Urinary bladder (tissue), 4 donors: ENCODE measurements around the gene IMPDH1. TPM values are rescaled to one million over a fixed set of nuclear protein-coding genes. Genes with fewer than 3 reads are reported as not detected.

Experiments used
- DNase-seq: peaks from one replicate; pipeline ENCODE4 v3.0.0-alpha.2; 2015; ENCODE audit errors: extremely low spot score
- H3K27ac ChIP-seq: one replicate; pipeline ENCODE4 v1.5.1; 2013; ENCODE audit warnings: low read depth, mild to moderate bottlenecking, moderate library complexity
- H3K36me3 ChIP-seq: one replicate; pipeline ENCODE4 v1.6.1; 2013; ENCODE audit warnings: mild to moderate bottlenecking, moderate library complexity; ENCODE audit not compliant: insufficient read depth
- H3K4me1 ChIP-seq: one replicate; pipeline ENCODE4 v1.6.1; 2013; ENCODE audit warnings: mild to moderate bottlenecking, moderate library complexity; ENCODE audit not compliant: insufficient read depth
- H3K4me3 ChIP-seq: one replicate; pipeline ENCODE4 v1.5.1; 2013; ENCODE audit warnings: low read depth, low read length
- whole genome bisulfite sequencing: extraction: QIAGEN DNeasy Blood & Tissue Kit; methylation state at CpG from one replicate; pipeline ENCODE4 v1.1.7; 2013; 5-methylcytosine and 5-hydroxymethylcytosine counted together
- polyA plus RNA-seq: library from polyadenylated mRNA; stranded (reverse); fragments of 200-250 nt; gene quantifications from one replicate; pipeline ENCODE4 v1.2.3, GENCODE V29; 2013
- total RNA-seq: library from RNA; depleted of rRNA; stranded (reverse); fragments of >200 nt; gene quantifications from one replicate; pipeline ENCODE4 v1.2.3, GENCODE V29; 2014
- donor health status: healthy with polysubstance abuse.
- donor health status: healthy.

The IMPDH1 gene
- total and polyA plus RNA-seq, 2 donors: 24.7 to 58.6 TPM

DNA sequence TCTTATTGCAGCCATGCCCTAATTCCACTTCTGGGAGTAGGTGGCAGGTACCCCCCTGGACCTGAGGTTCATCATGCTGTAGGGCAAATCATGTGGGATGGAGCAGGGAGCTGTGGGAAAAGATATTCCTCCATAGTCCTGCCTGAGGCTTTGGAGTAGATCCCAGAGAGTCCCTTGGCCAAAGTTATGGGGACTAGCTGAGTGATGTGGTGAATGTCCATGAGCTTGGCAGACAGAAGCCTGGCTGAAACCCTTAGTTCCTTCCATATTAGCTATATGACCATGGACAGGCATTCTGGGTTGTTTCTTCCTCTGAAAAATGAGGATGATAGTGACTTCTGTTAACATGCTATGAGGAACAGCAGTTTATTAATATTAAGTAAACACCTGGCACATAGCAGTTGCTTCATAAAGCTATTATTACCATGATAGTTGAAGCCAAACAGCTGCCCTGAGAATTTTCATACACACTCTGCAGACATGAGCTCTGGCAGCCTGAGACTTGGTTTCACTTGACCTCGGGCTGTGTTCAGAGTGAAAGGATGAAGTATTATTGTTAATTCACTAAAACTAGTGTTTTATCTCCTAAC lies 15.0 kb upstream of the IMPDH1 start:
- no peak overlapping the region for H3K4me3 ChIP-seq
- no peak overlapping the region for H3K27ac ChIP-seq
- WGBS: 43% methylated on average over 1 of the region's 1 CpG
- H3K36me3 ChIP-seq: no peaks in the 10 kb centered on the region
- DNase-seq: no peak
- H3K4me1 ChIP-seq: no peaks in the 10 kb centered on the region

DNA sequence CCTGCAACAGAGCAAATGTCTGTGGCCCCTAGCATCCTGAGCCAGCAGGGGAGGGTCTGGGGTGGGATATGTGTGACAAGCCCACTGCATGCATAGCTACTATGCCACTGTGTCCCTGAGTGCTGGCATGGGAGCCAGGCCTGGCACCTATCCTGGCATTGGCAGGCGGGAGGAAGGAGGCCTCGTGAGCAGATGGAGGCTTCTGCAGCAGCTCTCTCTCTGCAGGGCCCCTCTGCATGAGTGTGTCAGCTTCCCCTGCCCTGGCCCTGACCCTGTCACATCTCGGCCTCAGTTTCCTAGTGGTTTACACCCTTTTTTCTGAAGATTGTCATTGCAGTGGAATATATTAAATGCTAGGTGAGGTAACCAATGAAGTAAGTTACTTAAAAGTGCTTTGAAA lies 13.1 kb upstream of the IMPDH1 start:
- Histone ChIP-seq H3K36me3 (no peaks in the 10 kb centered on the region), H3K4me3 (no peak overlapping the region), H3K27ac (no peak overlapping the region), H3K4me1 (no peaks in the 10 kb centered on the region)
- no peak for DNase-seq
- 87% methylated on average over 3 of the region's 3 CpGs for WGBS

- Histone ChIP-seq H3K36me3 (no peaks in the 10 kb centered on the region), H3K4me1 (no peaks in the 10 kb centered on the region), H3K4me3 (no peak overlapping the region), H3K27ac (no peak overlapping the region)
- WGBS: 84% methylated on average over 1 of the region's 1 CpG
- DNase-seq: no peak
Observed at GRCh38 chr7:128422037-128422436, 12.3 kb upstream of the IMPDH1 start.

DNA sequence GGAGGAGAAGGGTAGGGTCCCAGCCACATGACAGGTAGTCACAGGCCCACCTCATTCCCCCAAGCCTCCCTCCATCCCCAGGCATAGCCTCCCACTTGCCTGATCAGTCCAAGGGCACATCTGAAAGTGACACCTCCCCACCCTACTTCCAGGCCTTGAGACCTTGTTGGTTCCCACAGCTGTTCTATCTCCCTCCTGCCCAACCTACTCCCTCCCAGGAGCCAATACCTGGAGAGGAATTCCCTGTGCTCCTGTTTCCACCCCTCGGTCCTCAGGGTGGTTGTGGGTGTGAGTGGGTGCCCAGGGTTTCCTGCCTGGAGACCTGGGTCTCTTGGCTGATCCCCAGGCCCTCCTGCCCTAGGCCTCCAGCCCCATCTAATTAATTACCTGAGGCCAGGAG lies 11.6 kb upstream of the IMPDH1 start:
- DNase-seq: no peak
- H3K4me3 ChIP-seq: no peak overlapping the region
- H3K27ac ChIP-seq: no peak overlapping the region
- no peaks in the 10 kb centered on the region for H3K4me1 ChIP-seq
- H3K36me3 ChIP-seq: no peaks in the 10 kb centered on the region
- WGBS: 95% methylated on average over 1 of the region's 1 CpG

DNA sequence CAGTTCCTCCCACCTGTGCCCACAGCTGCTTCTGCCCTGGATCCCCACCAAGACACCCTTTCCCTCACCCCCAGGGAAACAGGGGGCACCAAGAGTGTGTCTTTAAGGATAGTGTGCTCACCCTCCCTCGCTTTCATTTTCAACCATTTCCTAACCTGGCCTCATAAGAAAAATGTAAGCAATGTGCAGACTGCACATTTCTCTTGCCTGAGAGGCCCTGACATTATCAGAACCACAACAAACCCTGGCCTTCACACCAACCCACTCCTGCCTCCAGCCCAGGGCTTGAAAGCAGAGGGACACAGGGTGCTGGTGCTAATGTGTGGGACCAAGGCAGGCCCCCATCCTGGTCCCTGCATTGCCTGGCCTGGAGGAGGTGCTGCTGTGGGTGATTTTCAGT lies 11.0 kb upstream of the IMPDH1 start:
- no peak for DNase-seq
- Histone ChIP-seq H3K4me3 (no peak overlapping the region), H3K27ac (no peak overlapping the region), H3K4me1 (no peaks in the 10 kb centered on the region), H3K36me3 (no peaks in the 10 kb centered on the region)
- WGBS: 63% methylated on average over 1 of the region's 1 CpG

- Histone ChIP-seq H3K4me1 (no peaks in the 10 kb centered on the region), H3K4me3 (no peak overlapping the region), H3K36me3 (no peaks in the 10 kb centered on the region), H3K27ac (no peak overlapping the region)
- WGBS: 88% methylated on average over 7 of the region's 7 CpGs
- no peak for DNase-seq
Observed at GRCh38 chr7:128419257-128419656, 9.5 kb upstream of the IMPDH1 start.

- H3K4me1 ChIP-seq: no peaks in the 10 kb centered on the region
- no peak overlapping the region for H3K27ac ChIP-seq
- no peak for DNase-seq
- WGBS: 81% methylated on average over 3 of the region's 3 CpGs
- H3K4me3 ChIP-seq: no peak overlapping the region
- no peaks in the 10 kb centered on the region for H3K36me3 ChIP-seq
Observed at GRCh38 chr7:128417071-128417470, 7.3 kb upstream of the IMPDH1 start.

DNA sequence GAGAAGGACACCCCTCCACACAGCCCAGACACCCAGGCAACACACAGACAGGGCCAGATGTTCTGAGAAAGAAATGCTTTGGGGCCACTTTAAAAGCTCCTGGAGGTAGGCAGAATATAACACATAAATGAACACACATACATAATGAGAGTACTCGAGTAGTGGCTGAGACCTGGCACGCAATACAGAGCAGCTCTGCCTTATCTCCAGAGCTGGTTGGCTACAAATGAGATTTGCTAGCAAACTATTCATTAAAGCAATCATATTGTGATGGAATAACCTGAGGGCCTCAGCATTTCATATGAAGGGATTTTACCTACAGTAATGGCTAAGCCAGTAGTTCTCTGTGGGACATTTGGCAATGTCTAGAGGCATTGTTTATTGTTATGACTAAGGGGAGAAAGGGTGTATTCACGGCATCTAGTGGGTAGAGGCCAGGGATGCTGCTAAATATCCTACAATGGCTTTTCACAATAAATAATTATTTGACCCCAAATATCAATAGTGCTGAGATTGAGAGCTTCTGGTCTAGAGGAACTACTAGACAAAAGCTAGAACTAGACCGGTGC lies 5.5 kb upstream of the IMPDH1 start:
- whole genome bisulfite sequencing: 72% methylated on average over 4 of the region's 4 CpGs

DNA sequence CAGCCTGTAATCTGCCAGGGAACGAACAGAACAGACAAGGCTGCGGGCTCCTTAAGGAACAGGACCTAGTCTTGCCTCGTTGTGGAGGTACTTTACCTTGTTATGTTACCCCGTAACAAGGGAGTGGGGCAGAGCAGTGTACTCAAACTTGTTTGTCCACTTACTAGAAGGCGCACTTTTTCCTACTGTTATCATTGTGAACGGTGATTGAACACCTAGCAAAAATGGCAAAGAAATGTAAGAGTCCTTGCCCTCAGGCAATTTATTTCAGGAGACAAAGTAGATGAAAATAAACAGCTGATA lies 620 bp upstream of the IMPDH1 start:
- H3K4me3 ChIP-seq: peak overlapping the region; percentile 75
- no peaks in the 10 kb centered on the region for H3K36me3 ChIP-seq
- peak overlapping the region; percentile 96 for H3K27ac ChIP-seq
- WGBS: 2% methylated on average over 6 of the region's 6 CpGs
- no peak for DNase-seq
- no peaks in the 10 kb centered on the region for H3K4me1 ChIP-seq

More for the DNA sequence above, 5.5 kb upstream of the IMPDH1 start:
- Histone ChIP-seq H3K4me1 (no peaks in the 10 kb centered on the region), H3K27ac (no peak overlapping the region), H3K4me3 (no peak overlapping the region), H3K36me3 (no peaks in the 10 kb centered on the region)
- no peak for DNase-seq

- no peaks in the 10 kb centered on the region for H3K4me1 ChIP-seq
- WGBS: 24% methylated on average over 25 of the region's 25 CpGs
- peak overlapping the region; percentile 75 for H3K27ac ChIP-seq
- DNase-seq: no peak
- peak overlapping the region; percentile 75 for H3K4me3 ChIP-seq
- no peaks in the 10 kb centered on the region for H3K36me3 ChIP-seq
Observed at GRCh38 chr7:128408709-128409595, 830 bp downstream of the IMPDH1 start.

DNA sequence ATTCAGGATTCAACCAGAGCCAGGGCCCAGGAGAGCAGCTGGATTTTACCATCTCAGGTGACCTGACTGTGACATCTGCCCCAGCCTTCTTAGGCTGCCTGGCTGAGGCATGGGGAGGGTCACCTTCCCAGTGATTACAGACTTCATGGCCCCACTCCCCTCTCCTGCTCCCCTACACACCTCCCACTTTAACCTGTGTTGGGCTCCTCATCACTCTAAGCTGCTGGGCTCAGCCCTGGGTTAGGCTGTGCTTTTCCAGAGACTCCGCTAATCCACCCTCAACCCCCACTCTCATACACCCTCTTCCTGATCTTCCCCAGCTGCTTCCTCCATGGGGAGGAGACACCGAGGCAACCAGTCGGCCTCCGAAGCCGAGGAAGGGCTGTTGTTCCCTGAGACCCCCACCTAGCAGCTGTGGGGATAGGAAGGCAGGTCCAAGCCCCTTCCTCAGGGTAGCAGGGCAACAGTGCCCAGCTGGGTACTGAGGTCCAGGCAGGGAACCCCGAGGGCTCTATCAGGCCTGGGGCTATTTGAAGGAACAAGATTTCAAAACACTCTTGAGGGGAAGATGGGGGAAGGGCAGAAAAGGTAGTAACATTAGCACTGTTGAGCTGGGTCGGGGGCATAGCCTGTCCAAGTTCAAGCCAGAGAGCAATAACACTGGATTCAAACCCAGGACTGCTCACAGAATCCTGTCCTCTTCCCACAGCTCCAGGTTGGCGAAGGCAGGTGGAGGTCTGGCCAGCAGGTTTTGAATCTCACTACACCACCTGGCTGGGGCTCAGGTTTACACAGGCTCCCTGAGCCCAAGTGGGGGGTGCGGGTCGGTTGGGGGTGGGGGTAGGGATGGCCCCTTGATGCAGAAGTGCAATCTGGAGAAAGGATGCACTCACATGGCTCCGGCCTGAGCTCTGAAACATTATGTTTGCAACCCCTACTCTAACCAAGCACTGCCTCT lies 1.8 kb downstream of the IMPDH1 start:
- 55% methylated on average over 11 of the region's 11 CpGs for WGBS
- Histone ChIP-seq H3K36me3 (no peaks in the 10 kb centered on the region), H3K4me3 (no peak overlapping the region), H3K27ac (peak overlapping the region; percentile 19), H3K4me1 (no peaks in the 10 kb centered on the region)
- no peak for DNase-seq

DNA sequence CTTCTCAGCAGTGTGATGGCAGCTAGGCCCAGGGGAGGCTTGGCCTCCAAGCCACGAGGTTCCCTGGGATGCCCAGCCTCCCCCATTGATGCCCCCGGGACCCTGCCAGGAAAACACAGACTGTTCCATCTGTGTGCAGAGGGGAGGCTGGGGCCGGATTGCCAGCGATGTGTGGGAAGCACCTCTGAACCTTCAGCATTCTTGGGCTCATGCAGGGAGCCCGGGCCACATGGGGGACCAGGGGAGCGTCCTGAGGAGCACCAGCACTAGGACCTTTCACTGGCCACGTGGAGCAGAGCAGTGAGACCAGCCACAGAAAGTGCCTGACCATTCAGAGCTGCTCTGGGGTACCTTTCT lies 2.6 kb downstream of the IMPDH1 start:
- H3K4me1 ChIP-seq: no peaks in the 10 kb centered on the region
- WGBS: 86% methylated on average over 7 of the region's 7 CpGs
- H3K27ac ChIP-seq: no peak overlapping the region
- no peak overlapping the region for H3K4me3 ChIP-seq
- H3K36me3 ChIP-seq: no peaks in the 10 kb centered on the region
- no peak for DNase-seq
